ENCODE results near the gene TGFBR3. TPM values are rescaled to one million over a fixed set of nuclear protein-coding genes. Genes with fewer than 3 reads are reported as not detected.

The TGFBR3 gene
- total RNA-seq, 4 donors from 2014 or later = 87.8 to 388 (median 212) TPM

DNA sequence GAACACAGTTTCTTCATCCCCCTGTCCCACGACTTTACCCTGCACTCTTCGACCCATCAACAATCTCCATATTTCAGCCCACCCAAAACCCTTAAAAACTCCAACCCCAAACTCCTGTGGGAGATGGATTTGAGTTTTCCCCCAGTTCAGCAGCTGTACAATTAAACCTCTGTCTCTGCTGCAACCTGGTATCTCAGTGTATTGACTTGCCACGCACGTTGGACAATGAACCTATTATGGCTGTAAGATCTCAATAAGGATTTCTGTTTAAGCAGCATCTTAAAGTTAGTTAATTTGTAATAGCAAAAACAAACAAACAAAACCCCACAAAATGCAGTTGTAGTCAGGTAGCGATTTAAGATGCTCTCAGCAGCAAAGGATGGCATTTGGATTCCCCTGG, 119.1 kb downstream of the TGFBR3 start:
- H3K4me1 ChIP-seq = peaks cover 0 to 4% of the 10 kb centered on the region in 2 donors
- H3K4me3 ChIP-seq = no peak overlapping the region
- H3K9me3 ChIP-seq = no peaks in the 10 kb centered on the region
- no peak for TF ChIP-seq POLR2A (IDR thresholded peaks at IDR 0.05)
- TF ChIP-seq, protein P1, sequence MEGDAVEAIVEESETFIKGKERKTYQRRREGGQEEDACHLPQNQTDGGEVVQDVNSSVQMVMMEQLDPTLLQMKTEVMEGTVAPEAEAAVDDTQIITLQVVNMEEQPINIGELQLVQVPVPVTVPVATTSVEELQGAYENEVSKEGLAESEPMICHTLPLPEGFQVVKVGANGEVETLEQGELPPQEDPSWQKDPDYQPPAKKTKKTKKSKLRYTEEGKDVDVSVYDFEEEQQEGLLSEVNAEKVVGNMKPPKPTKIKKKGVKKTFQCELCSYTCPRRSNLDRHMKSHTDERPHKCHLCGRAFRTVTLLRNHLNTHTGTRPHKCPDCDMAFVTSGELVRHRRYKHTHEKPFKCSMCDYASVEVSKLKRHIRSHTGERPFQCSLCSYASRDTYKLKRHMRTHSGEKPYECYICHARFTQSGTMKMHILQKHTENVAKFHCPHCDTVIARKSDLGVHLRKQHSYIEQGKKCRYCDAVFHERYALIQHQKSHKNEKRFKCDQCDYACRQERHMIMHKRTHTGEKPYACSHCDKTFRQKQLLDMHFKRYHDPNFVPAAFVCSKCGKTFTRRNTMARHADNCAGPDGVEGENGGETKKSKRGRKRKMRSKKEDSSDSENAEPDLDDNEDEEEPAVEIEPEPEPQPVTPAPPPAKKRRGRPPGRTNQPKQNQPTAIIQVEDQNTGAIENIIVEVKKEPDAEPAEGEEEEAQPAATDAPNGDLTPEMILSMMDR (IDR thresholded peaks at IDR 0.05) = no peak
- H3K27me3 ChIP-seq = no peaks in the 10 kb centered on the region
- intact Hi-C loops (cut with DNase I; ENCODE audit: low total_unique reads) = no loop called here
- no peaks in the 10 kb centered on the region for H3K36me3 ChIP-seq
- no peak for DNase-seq
- H3K27ac ChIP-seq = no peak overlapping the region

DNA sequence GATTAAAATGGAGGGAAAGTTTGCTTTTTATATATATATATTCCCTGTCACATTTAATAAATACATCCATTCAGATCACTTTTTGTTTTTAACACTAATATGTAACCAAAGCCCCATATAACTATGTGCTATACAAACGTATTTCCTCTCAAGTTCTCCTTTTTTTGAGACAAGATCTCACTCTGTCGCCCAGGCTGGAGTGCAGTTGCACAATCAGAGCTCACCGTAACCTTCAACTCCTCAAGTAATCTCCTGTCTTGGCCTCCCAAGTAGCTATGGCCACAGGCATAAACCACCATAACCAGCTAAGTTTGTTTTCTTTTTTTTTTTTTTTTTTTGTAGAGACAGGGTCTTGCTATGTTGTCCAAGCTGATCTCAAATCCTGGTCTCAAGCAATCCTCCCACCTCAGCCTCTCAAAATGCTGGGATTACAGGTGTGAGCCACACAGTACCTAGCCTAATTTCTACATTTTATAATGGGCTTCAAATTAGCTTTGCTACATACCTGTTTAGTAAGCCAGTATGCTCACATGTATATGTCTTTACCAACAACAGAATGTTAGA, 120.0 kb downstream of the TGFBR3 start:
- no peak for TF ChIP-seq POLR2A (IDR thresholded peaks at IDR 0.05)
- TF ChIP-seq, protein P1 (IDR thresholded peaks at IDR 0.05) = no peak
- intact Hi-C loops (cut with DNase I; ENCODE audit: low total_unique reads) = no loop called here
- Histone ChIP-seq H3K27ac (no peak overlapping the region), H3K36me3 (no peaks in the 10 kb centered on the region), H3K27me3 (no peaks in the 10 kb centered on the region), H3K9me3 (no peaks in the 10 kb centered on the region), H3K4me1 (peaks cover 0 to 4% of the 10 kb centered on the region in 2 donors), H3K4me3 (no peak overlapping the region)
- DNase-seq = no peak

DNA sequence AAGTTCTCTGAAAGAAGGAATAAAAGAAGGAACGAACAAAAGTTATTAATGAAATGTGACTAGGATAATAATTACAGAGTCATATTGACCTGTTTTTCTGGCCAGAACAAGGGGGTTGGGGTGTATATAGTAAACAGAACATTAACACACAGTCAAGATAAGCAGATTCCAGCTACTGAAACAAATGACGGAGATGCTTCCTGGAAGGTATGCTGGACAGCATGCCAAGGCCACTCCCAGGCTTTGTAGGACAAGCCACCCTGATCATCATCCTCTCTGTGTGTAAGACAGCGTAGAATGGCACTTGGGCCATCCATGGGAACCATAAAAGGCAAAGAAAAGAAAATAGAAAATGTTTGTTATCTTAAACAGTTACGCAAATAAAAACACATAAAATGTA, 120.7 kb downstream of the TGFBR3 start:
- no peaks in the 10 kb centered on the region for H3K9me3 ChIP-seq
- H3K4me1 ChIP-seq = peaks cover 0 to 6% of the 10 kb centered on the region in 2 donors
- TF ChIP-seq, protein P1 (IDR thresholded peaks at IDR 0.05) = no peak
- TF ChIP-seq POLR2A (IDR thresholded peaks at IDR 0.05) = no peak
- no peak for DNase-seq
- H3K4me3 ChIP-seq = no peak overlapping the region
- intact Hi-C loops (cut with DNase I; ENCODE audit: low total_unique reads) = no loop called here
- no peaks in the 10 kb centered on the region for H3K36me3 ChIP-seq
- H3K27me3 ChIP-seq = no peaks in the 10 kb centered on the region
- H3K27ac ChIP-seq = peak overlapping the region; percentile 1 to 22

DNA sequence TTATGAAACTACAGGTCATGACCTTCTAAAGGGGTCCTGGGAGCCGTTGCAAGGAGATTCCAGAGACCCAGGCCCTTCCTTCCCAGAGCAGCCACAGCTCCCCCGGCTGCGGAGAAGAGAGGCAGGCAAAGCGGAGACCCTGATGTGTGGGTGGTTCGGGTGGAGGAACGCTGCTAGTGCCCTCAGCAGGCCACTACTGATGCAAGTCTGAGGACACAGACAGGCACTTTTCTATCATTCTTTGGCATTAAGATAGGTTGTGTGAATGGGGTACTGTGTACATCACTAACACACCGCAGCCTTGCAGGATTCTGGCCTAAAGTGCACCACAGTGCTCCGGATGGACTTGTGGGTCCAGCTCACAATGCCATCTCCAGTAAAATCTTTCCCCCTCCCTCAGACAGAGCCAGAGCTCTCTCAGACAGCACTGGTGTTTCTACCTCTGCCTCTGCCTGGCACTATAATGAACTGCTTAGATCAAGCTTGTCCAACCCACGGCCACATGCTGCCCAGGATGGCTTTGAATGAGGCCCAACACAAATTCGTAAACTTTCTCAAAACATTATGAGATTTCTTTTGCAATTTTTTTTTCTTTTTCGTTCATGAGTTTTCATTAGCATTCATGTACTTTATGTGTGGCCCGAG, 121.4 kb downstream of the TGFBR3 start:
- no peaks in the 10 kb centered on the region for H3K9me3 ChIP-seq
- intact Hi-C loops (cut with DNase I; ENCODE audit: low total_unique reads) = no loop called here
- no peak for DNase-seq
- TF ChIP-seq, protein P1 (IDR thresholded peaks at IDR 0.05) = no peak
- no peak for TF ChIP-seq POLR2A (IDR thresholded peaks at IDR 0.05)
- H3K36me3 ChIP-seq = no peaks in the 10 kb centered on the region
- H3K27ac ChIP-seq = peak overlapping the region; percentile 1 to 7
- peaks cover 0 to 12% of the 10 kb centered on the region in 2 donors for H3K4me1 ChIP-seq
- no peaks in the 10 kb centered on the region for H3K27me3 ChIP-seq
- no peak overlapping the region for H3K4me3 ChIP-seq

DNA sequence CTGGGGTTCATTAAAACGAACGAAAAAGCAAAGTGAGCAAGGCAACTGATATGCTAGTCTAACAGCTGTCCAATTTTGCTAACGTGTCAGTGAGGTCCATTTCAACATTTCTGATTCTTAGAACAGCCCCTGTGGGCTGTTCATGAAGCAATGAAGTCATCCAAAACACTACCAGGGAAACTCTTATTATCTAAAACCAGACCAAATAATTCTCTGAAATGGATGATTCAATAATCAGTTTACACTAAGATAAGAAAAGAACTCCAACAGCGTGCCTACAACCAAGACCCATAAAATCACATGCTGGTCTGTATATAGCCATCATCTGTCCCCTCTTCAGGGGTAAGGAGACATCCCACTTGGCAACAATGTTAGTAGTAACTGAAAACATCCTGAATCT, 122.7 kb downstream of the TGFBR3 start:
- intact Hi-C loops (cut with DNase I; ENCODE audit: low total_unique reads) = no loop called here
- Histone ChIP-seq H3K27ac (peak overlapping the region; percentile 35 to 80), H3K27me3 (no peaks in the 10 kb centered on the region), H3K36me3 (no peaks in the 10 kb centered on the region), H3K4me3 (no peak overlapping the region), H3K9me3 (no peaks in the 10 kb centered on the region), H3K4me1 (peaks cover 2 to 23% of the 10 kb centered on the region in 2 donors)
- DNase-seq = no peak
- TF ChIP-seq, protein P1 (IDR thresholded peaks at IDR 0.05) = no peak
- no peak for TF ChIP-seq POLR2A (IDR thresholded peaks at IDR 0.05)
